ENCODE measurements around the gene GLP1R. TPM values are rescaled to one million over a fixed set of nuclear protein-coding genes. Genes with fewer than 3 reads are reported as not detected.

The GLP1R gene
- total RNA-seq, 1 donor from 2014 or later, result 0.08 TPM

DNA sequence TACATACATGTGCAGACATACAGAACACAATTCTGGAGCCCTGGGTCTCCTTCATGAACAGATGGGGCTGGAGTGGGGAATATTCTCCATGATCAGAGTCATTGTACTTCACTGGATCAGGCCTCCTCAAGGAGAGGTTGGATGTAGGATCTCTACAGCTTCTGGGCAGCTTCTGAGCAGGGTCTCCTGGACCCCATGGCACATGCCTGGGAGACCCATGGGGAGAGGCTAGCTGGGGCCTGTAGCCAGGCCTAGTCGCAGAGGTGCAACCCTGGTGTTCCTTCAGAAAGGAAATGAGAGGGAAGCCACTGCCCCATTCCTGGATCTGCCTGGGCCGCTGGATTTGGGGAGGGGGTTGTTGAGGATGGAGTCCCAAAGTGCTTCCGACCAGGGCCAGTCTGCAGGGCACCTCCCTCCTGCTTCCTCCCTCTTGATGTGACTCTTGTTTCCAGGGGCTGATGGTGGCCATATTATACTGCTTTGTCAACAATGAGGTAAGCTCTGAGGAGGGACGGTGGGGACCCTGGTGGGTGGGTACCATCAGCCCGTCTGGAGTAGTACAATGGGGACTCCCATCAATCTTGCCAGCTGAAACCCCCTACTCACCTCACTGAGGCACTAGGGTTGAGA is 31.8 kb downstream of the GLP1R start:
- intact Hi-C loops (cut with DNase I), result no loop called here

DNA sequence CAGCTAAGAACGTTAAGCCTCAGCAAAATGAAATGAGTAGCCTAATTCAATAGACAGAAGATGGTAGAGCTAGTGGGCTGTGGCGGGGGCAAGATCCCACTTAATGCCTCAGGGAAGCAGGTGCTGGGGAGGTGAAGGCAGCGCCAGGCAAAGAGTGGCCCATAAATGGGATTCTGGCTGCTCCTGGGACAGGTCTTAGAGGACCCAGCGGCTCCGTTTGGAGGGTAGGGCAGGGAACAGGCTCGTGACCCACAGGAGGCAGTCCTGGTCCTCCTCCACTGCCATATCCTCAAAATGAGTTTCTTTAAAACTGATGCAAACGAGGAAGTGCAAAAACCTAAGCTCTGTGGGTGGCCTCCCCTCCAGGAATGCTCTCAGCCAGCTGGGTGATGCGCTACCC is 33.7 kb downstream of the GLP1R start:
- no peak for DNase-seq (ENCODE audit: low spot score)
- intact Hi-C loops (cut with DNase I), result no loop called here

More for the DNA sequence above, 31.8 kb downstream of the GLP1R start:
- DNase-seq (ENCODE audit: low spot score), result no peak

DNA sequence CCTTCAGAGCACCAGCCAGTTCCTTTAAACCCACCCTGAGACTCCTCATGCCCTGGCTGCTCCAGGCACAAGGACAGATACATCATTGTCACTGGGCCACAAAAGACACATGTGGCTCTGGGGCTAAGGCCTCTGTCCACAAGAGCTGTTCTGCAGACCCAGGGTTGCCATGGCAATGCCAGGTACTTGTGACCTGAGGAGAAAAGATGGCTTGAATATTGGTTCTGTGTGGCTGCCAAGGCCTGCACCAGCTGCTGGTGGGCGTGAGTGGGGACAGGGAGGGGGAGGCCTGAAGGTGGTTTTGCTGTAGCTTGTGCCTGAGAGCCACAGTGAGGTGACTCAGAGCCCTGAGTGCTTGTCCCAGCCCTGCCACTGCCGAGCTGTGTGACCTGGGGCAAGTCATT is 34.7 kb downstream of the GLP1R start:
- intact Hi-C loops (cut with DNase I), result no loop called here
- no peak for DNase-seq (ENCODE audit: low spot score)

DNA sequence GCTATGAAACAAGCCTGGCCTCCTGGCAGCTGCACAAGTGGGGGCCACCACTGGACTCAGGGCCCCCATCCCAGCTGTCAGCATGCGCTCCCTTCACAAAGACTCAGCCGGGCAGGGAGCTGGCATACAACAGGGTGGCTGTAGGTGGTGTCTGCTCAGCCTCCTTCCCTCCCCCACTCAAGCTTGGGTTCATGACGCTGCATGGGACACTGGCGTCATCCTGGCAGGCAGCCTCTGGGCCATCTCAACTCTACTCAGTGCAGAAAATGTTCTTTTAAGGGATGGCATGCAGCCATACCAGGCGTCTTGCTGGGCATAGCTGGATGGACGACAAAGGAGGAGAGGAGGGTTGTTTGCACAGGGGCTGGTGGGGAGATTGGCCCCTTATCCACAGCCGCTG is 35.9 kb downstream of the GLP1R start:
- intact Hi-C loops (cut with DNase I), result no loop called here
- DNase-seq (ENCODE audit: low spot score), result no peak

DNA sequence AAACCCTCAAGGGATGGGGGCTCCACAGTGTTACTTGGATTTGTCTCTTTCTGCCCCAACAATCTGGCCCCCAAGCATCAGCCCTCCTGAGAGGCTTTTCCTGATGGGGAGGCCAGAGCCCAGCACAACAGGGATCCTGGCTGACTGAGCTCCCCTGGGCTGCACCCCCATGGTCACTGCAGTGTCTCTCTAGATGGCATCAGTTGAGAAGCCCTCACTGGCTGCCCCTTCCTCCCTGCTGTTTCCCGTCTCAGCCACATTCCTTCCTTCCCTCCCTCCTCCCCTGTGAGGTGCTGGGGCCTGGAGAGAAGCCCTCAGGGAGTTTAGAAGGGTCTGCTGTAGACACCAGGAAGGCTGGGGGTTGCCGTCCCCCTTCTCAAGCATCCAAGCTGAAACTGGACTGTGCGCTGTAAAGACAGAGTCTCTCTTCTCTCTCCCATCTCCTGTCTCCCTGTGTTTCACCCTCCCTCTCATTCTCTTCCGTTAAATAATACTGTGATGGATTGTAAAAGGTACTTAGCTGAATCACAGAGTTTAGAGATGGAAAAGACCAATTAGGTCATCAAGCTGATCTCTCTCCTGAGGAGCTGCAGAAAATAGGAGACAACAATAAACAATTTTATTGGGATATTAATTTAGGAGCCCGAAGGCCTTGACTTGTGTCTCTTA is 36.7 kb downstream of the GLP1R start:
- no peak for DNase-seq (ENCODE audit: low spot score)
- intact Hi-C loops (cut with DNase I), result no loop called here

DNA sequence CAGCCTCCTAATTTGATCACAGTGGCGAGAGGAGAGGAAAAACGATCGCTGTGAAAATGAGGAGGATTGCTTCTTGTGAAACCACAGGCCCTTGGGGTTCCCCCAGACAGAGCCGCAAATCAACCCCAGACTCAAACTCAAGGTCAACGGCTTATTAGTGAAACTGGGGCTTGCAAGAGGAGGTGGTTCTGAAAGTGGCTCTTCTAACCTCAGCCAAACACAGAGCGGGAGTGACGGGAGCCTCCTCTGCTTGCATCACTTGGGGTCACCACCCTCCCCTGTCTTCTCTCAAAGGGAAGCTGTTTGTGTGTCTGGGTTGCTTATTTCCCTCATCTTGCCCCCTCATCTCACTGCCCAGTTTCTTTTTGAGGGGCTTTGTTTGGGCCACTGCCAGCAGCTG is 37.7 kb downstream of the GLP1R start:
- intact Hi-C loops (cut with DNase I), result no loop called here
- no peak for DNase-seq (ENCODE audit: low spot score)

DNA sequence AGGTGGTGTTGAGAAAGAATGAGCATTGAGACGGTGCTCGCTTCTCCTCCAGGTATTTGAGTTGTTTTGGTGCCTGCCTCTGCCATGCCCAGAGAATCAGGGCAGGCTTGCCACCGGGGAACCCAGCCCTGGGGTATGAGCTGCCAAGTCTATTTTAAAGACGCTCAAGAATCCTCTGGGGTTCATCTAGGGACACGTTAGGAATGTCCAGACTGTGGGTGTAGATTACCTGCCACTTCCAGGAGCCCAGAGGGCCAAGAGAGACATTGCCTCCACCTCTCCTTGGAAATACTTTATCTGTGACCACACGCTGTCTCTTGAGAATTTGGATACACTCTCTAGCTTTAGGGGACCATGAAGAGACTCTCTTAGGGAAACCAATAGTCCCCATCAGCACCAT is 38.1 kb downstream of the GLP1R start:
- intact Hi-C loops (cut with DNase I), result no loop called here
- no peak for DNase-seq (ENCODE audit: low spot score)

DNA sequence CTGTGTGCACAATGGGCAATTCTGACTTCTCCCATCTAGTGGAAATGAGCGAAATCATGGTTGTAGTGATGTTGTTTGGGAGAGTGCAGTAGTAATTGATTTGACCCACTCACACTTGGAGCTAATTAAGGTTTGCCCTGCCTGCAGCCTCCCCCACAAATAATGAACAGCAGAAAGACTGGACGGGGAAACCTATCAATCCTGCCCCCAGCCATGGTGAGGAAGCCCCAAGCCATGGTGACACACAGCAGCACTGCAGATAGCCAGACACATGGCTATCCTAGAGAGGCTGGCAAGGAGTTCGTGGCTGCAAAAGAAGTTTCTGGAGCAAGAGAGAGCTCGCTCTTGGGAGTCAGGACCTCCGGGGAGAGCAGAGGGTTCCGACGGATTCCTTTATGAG is 38.6 kb downstream of the GLP1R start:
- intact Hi-C loops (cut with DNase I), result no loop called here

DNA sequence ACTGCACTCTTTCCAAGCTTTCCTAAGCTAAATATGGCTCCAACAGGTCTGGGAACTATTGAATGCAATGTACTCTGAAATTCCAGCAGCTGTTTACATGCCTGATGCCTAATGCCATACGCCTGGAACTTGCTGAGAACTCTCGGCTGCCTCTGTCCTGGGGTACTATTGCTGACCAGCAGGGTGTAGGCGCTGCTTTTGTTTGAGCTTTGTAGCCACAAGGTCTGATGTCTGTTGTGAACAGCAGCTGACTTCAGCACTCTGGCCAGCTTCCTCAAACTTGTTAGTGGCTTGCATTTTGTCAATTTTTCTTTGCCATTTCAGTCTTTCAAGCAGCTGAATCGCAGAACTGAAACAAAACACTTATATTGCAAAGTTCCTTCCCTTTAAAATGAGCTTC is 39.8 kb downstream of the GLP1R start:
- no peak for DNase-seq (ENCODE audit: low spot score)
- intact Hi-C loops (cut with DNase I), result loop anchor here (2.0 kb wide), 1 partner anchor 214 kb away; no protein-coding TSS in a partner anchor

More for the DNA sequence above, 38.6 kb downstream of the GLP1R start:
- DNase-seq (ENCODE audit: low spot score), result no peak

DNA sequence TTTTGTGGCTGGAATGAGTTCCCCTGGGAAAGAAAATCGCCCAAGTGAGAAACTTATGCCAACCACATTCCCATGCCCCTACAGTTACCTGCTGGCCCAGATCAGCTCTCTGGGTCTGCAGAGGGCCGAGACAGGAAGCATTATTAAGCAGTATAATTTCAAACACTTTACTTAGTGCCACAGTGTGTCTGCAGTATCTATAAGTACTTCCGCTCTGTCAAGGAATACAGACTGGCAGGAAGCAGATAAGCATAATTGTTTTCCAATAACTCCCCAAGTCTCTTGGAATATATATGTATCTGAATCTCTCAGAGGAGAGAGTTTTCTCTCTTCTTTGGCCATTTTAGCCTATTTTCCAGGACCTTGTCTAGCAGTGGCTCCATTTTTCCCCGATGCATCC is 41.5 kb downstream of the GLP1R start:
- intact Hi-C loops (cut with DNase I), result no loop called here
- no peak for DNase-seq (ENCODE audit: low spot score)

DNA sequence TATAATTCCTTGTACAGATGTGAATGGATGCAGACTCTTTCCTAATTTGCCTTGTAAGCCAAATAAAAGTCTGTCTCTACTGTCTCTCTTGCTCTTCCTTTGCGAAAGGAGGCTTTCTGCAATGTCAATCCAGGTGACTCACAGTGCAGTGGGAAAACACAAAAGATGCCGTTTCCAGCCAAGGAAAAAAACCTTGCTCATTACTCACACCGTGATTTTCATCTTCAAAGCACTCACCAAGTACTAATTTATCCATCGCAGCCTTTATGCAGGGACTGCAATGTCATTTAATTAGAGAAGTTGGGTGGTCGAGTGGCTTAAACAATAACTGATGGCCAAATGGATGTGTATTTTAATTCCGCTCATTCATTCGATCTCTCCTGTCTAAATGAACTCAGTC is 42.6 kb downstream of the GLP1R start:
- intact Hi-C loops (cut with DNase I), result no loop called here
- no peak for DNase-seq (ENCODE audit: low spot score)

DNA sequence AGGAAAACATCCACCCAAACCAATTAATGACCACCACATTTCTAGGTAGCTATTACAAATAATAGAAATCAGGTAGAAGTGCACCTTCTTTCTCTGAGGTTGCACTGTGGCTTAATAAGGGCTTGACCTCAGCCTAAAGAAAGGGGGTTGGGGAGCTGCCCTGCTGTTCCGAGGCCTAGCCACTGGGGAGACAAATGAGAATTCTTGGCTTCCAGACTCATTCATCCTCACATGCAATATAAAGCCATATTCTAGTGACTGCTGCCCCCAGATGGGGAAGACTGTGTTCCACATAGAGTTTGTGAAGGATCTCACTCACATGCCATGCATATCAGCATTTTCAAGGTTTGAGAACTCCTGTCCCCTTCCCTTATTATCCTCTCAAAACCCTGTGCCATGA is 43.5 kb downstream of the GLP1R start:
- DNase-seq (ENCODE audit: low spot score), result no peak
- intact Hi-C loops (cut with DNase I), result no loop called here

DNA sequence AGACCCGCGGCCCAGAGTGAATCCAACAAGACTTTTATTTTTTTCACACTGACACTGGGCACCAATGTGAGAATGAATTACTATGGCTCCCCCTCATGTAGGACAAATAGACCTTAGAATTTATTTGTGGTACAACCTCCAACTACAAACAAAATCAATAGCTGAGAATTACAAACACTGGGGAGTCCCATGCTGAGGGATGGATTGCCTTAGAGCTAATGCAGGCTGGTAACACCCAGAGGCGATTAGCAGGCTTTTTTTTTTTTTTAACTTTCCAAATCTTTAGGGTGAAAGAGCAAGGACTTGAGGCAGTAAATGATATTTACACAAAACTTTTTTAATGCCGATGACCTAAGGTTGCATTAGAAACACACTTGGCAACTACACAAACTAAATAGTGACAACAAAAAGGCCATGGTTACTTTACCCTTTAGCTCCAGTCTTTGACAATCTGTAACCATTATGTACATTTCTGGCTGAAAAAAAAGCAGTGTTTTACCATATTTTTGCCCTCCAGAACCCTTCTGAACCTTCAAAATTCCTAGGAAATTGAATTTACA is 44.6 kb downstream of the GLP1R start:
- DNase-seq (ENCODE audit: low spot score), result no peak
- intact Hi-C loops (cut with DNase I), result no loop called here

DNA sequence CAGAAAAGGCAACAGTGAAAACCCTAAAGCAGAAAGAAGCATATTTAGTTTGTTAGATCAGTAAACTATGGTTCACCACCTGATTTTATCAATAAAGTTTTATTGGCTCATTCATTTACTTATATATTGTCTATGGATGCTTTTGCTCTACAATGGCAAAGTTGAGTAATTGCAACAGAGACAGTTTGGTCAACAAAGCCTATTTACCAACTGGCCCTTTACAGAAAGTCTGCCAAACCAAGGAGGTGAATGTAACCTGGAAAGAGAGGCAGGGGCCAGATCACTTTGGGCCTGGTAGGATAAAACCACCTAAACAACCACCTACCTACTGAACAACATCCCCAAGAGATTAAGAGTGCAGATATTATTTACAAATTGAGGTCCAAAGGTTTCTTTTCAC is 47.0 kb downstream of the GLP1R start:
- DNase-seq (ENCODE audit: low spot score), result no peak
- intact Hi-C loops (cut with DNase I), result no loop called here

DNA sequence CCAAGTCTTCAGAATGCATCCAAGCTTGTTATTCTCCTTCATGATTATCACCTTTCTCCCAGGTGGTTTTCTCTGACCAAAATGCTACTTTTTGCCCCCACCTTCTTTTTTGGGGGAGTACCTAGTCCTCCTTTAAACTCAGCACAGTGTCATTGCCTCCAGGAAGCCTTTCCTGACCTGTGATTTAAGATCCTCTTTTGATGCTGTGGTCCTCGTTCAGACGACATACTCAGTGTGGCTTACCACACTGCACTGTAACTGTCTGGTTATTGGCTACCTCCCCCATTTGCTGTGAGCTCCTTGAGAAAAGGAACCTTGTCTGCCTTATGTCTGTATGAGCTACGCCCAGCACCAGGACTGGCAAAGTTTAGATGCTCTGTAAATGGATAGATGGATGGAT is 51.8 kb downstream of the GLP1R start:
- intact Hi-C loops (cut with DNase I), result no loop called here
- DNase-seq (ENCODE audit: low spot score), result no peak

DNA sequence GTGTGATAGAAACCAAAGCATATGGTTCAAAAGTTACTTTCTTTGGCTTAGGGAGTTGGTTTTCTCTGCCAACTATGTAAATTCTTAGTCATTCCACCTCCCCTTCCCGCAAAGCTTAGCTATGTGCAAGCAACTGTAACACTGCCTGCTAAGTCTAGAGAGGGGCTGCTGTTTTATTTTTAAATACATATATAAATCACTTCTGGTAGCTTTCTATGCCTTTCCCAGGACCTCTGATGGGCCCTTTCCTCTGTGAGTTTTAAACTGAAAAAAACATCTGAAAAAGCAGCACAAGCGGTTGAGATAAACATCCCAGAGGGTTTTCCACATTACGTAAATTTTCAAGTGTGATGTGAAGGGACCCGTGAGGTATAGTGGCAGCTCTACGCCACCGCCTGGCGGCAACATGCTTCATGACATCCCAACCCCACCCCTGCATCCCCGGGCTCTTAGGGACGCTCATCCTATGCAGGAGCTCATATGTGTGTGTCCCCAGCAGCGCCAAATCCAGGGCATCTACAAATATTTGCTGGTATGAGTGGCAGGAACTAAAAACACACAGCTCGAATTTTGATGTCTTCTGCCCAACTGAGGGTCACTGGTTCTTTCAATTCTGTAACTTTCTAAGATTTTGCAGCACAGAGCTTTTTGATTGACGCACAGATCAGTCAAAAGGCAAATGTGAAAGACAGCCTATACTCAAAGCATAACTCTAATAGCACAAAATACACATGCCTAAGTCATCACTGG is 53.7 kb downstream of the GLP1R start:
- intact Hi-C loops (cut with DNase I), result no loop called here
- DNase-seq (ENCODE audit: low spot score), result no peak

DNA sequence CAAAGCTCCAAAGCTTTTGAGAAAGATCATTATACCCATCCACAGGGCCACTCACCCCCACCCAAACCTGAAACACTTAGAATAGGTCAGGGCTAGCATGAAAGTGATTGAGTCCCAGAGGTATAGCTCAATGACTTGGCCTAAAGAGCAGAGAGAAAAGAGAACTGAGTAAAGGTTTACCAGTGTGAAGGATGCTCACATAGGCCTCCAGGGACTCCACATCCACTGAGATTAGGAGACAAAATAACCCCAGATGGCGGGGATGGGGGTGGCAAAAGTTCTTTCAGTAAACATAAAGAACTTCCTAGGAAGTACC is 54.2 kb downstream of the GLP1R start:
- DNase-seq (ENCODE audit: low spot score), result no peak
- intact Hi-C loops (cut with DNase I), result no loop called here

DNA sequence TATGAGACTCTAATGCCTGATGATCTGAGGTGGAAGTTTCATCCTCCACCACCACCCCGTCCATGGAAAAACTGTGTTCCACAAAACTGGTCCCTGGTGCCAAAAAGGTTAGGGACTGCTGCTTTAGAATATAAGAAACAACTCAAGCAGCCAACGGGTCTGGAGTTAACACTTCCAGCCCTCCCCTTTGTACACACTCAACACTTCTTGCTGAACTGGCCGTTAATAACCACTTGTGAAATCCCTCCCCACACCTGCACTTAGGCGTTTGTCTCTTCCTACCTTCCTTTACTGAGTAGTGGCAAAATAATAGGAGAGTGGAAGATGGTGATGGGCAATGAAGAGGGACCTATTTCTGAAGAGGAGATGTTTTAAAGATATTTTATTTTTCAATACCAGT is 55.9 kb downstream of the GLP1R start:
- intact Hi-C loops (cut with DNase I), result no loop called here
- DNase-seq (ENCODE audit: low spot score), result no peak

DNA sequence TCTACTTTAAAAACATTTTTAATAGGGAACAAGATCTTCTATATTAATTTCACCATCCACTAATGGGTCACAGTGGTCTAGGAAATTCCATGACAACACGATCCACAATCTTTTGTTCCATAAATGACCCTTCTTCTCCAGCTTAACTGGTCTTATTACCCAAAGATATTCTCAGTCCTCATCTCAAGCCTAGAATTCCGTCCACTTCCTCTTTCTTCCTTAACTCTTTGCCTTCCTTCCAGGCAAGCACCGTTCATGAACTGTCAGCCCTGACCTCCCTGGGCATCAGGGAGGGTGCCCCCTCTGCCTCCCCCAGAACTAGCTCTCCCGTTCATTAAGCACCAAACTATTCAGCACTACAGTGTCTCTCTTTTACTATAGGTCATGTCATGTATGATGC is 58.5 kb downstream of the GLP1R start:
- intact Hi-C loops (cut with DNase I), result no loop called here
- no peak for DNase-seq (ENCODE audit: low spot score)

DNA sequence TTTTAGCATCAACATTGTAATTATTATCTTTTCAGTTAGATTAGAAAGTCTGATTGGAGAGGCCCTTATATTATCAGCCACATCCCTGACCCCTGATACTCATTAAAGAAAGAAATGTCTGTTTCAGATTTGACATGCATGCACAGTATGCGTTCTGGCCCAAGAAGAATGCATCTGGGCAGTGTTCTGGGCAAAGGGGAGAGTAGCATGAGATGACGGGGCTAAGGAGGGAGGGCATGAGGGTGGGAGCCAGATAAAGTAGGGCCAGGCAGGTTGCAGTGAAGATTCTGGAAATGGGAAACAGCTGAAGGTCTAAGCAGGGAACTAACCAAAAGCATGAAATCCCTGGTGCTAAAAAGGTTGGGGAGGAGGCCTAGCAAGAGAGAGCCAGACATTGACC is 59.1 kb downstream of the GLP1R start:
- DNase-seq (ENCODE audit: low spot score), result no peak
- intact Hi-C loops (cut with DNase I), result no loop called here

All from cardiac septum (tissue), 1 donor.